ENCODE measurements around the gene ZMAT3.

DNA sequence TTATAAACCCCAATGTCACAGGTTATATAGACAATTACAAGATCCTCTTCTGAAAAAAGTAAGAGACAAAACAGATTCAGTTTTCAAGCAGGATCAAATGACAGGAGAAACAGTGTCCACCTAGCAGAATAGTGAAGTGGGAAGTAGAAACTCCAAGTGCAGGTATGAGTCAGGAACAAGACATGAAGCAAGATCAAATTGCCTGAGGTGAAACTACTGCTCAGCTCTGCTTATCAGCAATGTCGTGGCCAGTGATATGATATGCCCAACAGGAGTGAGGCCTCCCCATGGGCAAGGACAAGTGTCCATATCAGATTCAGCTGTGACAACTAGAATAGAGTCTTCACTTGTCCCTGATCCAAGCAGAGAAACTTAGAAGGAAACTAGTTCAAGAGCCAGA is 100.0 kb downstream of the ZMAT3 start:
- TF ChIP-seq, protein P1, sequence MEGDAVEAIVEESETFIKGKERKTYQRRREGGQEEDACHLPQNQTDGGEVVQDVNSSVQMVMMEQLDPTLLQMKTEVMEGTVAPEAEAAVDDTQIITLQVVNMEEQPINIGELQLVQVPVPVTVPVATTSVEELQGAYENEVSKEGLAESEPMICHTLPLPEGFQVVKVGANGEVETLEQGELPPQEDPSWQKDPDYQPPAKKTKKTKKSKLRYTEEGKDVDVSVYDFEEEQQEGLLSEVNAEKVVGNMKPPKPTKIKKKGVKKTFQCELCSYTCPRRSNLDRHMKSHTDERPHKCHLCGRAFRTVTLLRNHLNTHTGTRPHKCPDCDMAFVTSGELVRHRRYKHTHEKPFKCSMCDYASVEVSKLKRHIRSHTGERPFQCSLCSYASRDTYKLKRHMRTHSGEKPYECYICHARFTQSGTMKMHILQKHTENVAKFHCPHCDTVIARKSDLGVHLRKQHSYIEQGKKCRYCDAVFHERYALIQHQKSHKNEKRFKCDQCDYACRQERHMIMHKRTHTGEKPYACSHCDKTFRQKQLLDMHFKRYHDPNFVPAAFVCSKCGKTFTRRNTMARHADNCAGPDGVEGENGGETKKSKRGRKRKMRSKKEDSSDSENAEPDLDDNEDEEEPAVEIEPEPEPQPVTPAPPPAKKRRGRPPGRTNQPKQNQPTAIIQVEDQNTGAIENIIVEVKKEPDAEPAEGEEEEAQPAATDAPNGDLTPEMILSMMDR (IDR thresholded peaks at IDR 0.05; ENCODE audit: insufficient read depth, low read length) = no peak
- TF ChIP-seq POLR2AphosphoS5 (IDR thresholded peaks at IDR 0.05; ENCODE audit: low read depth) (no peak), GABPA (IDR thresholded peaks at IDR 0.05; ENCODE audit: low read depth) (no peak)
- TF ChIP-seq, protein P2, sequence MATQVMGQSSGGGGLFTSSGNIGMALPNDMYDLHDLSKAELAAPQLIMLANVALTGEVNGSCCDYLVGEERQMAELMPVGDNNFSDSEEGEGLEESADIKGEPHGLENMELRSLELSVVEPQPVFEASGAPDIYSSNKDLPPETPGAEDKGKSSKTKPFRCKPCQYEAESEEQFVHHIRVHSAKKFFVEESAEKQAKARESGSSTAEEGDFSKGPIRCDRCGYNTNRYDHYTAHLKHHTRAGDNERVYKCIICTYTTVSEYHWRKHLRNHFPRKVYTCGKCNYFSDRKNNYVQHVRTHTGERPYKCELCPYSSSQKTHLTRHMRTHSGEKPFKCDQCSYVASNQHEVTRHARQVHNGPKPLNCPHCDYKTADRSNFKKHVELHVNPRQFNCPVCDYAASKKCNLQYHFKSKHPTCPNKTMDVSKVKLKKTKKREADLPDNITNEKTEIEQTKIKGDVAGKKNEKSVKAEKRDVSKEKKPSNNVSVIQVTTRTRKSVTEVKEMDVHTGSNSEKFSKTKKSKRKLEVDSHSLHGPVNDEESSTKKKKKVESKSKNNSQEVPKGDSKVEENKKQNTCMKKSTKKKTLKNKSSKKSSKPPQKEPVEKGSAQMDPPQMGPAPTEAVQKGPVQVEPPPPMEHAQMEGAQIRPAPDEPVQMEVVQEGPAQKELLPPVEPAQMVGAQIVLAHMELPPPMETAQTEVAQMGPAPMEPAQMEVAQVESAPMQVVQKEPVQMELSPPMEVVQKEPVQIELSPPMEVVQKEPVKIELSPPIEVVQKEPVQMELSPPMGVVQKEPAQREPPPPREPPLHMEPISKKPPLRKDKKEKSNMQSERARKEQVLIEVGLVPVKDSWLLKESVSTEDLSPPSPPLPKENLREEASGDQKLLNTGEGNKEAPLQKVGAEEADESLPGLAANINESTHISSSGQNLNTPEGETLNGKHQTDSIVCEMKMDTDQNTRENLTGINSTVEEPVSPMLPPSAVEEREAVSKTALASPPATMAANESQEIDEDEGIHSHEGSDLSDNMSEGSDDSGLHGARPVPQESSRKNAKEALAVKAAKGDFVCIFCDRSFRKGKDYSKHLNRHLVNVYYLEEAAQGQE (IDR thresholded peaks at IDR 0.05; ENCODE audit: insufficient replicate concordance, low read depth) = no peak
